Embryonic facial prominence (tissue), 1 donor: ENCODE data around the gene MUC5B.
A peak's percentile ranks its signal among the peaks of the same experiment; 100 is the strongest.

Experiments
- DNase-seq: peaks from one replicate; pipeline ENCODE4 v3.0.0-alpha.2; 2016; ENCODE audit errors: extremely low spot score

Gene MUC5B

DNA sequence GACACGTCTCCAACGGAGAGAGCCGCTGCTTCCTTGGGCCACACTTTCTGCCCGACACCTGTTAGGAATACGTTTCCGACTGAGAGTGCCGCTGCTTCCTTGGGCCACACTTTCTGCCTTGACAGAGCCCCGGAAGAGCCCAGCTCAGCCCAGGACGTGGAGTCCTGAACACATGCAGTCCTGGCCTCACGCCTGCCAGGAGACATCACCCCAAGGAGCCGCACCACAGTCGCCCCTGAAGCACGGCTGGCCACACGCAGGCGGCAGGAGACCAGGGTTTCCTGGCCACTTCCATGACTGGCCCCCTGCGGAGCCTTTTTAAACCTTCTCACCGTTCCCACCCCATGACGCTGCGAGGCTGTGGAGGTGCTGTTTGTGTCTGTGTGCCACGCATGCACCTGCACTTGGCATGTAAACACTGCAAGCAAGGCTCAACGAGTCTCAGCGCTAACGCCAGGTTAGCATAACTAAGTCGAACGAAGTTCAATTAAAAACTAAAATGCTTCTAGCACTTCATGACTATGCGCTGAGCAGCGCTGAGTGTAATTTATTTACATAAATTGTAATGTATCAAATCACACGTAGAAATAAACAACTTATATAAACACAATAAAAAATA lies 77.8 kb downstream of the MUC5B start:
- no peak for DNase-seq

DNA sequence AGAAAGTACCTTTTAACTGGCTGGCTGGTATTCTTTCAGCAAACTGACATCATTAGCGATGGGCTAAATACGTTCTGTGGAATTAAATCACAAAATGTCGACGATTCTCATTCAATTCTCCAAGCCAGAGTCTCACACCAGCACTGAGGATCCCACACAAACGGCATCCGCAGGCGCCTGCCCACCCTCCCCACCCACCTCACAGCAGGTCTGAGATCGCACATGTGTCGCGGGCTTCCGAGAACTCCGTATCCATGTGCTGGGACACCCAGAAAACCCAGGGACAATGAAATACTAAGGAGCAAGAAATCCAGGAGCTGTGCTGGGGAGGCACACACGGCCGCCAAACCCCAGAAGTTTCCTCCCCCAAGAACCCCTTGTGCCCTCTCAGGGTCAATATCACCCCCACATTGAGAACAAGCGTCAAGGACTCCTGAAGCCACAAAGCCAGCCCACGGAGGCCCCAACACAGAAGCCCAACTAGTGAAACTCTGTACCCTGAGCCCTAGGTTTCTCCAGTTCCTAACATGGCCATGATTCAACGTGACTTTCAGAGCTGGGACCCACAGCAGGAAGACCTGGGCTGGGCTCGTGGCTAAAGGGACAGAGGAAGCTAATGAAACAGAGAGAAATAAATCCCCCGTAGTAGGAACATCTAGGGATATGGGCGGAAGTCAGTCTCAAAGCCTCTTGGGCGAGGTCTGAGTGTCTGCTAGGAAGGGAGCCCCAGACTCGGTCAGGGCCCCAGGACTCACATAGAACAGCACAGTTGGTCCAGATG lies 78.5 kb downstream of the MUC5B start:
- no peak for DNase-seq

DNA sequence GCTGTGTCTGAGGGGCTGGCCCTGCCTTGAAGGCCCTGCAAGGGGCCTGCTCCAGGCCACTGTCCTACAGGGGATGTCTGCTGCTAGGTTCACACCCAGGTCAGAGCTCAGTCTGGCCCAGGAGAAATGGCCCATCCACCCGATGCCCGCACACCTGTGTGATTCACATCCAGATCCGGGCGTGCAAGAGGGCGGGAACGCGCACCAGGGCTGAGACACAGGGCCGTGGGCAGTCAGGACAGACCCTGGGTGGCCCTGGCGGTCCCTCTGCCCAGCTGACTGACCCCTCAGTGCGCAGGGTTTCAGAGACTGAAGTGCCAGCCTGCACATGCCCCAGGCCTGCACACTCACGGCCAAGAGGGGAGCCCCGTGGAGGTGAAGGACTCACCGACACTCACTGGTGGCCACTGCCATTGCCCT lies 79.2 kb downstream of the MUC5B start:
- no peak for DNase-seq

DNA sequence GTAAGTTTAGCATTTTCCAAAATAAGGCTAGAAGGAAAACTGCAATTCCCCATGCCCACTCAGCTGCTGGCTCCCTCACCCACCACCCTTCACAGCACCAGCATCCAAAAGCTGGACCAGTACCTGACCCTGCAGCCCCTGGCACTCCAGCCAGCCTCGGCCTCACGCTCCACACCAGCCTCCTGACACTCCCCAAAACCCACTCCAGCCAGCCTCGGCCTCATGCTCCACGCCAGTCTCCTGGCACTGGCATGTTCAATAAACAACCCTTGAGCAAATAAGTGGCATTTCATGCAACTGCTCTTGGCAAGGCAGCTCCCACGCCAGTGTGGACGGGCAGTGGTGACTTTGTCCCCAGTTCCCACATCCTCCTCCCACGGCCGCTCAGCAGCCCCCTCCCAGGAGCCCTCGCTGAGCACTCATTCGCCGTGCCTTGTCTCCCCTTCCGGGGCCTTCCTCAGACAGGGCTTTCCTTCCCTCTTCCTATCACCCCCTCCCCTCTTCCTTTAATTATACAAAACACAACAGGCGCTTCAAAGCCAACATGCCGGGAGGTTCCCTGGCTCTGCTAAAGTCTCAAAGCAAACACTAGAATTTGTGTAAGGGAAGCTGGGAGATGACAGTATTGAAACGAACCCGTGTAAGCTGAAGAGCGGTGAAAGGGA lies 79.7 kb downstream of the MUC5B start:
- no peak for DNase-seq

DNA sequence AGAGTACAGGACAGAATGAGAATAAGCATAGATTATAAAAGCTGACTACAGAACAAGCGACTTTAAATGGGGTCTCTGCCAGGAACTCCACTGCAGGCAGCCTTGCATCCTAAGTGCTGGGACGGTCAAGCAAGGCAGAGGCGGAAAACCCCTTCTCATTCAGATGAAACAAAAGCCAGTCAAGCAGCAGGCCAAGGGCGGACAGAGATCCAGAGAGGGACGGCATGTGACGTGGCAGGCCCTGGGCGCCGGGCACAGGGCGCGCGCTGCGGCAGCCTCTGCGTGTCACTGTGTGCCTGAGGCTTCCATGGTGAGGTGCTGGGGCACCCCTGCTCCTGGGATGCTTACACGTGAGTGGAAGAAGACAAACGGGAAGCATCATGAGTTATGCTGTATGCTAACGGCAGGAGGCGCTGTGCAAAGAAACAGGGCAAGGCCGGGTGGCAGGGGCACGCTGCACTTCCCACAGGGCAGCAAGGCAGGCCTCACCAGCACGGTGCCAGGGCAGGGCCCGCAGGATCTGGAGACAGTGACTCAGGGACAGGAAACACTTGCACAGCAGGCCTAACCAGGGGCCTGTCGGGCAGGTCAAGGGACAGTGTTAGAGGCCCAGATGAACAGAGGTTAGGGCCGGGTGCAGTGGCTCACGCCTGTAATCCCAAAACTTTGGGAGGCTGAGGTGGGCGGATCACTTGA lies 80.4 kb downstream of the MUC5B start:
- DNase-seq, result no peak

DNA sequence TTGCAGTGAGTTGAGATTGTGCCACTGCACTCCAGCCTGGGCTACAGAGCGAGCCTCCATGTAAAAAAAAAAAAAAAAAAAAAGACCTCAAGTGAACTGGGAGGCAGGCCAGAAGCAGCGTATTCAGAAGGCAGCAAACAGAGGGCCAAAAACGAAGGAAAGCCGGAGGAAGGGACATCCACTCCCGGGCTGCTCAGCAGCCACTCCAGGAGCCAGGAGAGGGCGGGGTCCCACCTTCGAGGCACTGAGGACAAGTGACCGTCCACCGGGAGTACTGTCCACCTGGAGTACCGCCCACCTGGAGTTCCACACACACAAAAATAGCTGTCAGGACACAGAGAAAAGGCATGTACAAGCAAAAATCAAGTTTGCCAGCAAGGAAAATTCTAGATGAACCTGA lies 81.1 kb downstream of the MUC5B start:
- no peak for DNase-seq

DNA sequence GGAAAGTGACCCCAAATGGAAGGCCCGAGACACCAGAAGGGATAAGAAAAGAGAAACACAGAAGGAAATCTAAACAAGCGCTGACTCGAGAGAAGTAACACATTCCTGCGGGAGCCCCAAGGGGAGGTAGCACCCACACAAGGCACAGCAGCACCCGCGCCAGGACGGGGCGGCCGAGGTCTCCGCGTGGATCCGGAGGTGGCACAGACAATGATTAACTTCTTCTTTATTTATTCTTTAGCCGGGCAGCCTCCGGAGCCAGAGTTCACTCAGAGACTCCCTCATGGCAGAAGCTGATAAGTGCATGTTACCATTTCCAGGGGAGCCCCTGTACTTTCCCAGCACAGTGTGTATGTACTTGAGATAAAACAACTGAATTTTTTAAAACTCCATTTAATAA lies 81.5 kb downstream of the MUC5B start:
- no peak for DNase-seq

DNA sequence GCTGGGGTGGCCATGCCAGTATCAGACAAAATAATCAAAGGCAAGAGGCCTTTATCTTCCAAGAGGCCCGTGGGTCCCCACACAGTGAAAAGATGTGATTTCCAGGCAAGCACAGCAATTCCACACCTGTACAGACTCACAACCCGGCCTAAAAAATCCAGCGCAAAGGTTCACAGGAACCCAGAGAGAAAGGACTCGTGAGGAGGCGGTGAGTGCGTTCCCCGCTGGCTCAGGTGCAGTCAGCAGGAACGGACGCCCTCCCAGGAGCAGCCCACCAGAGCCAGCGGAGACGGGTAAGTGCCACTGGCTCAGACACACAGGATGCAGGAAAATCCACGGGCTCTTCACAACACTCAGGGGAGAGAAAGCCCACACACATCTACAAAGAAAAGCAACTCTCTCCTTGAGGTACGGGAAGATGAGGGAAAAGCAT lies 82.2 kb downstream of the MUC5B start:
- DNase-seq, result no peak

DNA sequence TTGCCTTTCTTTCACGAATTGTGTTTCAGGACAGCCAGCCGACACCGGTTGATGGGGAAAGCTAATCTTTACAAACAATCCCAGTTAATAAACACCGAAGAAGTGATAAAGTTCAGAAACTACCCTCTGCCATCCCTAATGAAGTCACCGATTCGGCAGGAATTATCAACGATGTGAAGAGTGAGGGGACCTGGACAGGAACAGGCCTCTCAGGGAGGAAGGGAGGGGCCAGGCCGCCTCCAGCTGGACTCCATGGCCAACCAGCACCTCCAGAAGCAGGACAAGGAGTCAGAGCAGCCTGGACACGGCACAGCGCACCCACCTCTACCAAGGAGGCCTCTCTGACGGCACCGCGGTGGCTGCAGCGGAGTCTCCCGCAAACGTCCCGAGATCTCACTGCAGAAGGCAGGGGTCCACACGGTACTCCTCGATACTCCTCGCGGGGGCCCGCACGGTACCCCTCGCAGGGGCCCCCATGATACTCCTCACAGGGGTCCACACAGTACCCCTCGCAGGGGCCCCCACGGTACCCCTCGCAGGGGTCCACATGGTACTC lies 82.7 kb downstream of the MUC5B start:
- no peak for DNase-seq

DNA sequence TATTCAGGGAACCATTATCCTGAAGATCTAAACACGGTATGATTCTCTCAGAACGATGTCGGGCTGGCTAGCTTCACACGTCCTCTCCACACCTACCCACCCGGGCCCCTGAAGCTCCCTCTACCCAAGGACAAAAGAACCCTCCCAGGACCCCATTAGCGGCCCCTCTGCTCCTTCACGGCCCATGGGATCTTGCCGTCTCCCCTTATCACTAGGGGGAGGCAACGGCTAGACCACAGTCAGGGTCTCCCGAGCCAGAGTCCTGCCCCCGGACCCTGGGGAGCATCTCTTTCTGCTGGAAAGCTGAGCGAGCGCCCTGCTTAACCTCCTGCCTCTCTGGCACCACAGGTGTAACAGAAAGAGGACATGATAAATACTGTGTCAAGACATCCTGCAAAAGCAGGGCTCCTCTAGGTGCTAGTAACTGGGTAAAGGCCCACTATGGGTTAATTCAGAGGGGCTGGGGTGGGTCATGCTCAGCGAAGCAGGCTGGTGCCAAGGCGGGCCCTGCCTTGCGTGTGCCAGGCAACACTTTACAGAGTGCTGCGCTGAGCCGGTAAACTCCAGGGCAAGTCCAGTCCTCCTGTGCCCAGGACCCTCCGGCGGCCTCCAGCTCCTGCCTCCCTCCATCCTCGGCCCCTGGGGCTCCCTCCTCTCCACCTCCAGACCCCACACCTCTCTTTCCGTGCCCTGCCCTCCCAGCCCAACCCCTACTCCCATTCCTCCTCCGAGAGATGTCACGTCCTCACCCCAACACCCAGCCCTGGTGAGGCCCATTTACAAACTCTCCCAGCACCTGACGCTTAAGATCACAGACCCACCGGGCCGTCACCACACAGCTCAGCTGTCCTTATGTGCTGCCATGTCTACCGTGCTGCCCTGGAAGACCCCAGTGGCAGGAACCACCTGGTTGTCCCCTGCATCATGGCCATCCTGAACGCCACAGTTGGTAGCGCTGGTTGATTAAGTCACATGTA lies 83.6 kb downstream of the MUC5B start:
- DNase-seq, result no peak

DNA sequence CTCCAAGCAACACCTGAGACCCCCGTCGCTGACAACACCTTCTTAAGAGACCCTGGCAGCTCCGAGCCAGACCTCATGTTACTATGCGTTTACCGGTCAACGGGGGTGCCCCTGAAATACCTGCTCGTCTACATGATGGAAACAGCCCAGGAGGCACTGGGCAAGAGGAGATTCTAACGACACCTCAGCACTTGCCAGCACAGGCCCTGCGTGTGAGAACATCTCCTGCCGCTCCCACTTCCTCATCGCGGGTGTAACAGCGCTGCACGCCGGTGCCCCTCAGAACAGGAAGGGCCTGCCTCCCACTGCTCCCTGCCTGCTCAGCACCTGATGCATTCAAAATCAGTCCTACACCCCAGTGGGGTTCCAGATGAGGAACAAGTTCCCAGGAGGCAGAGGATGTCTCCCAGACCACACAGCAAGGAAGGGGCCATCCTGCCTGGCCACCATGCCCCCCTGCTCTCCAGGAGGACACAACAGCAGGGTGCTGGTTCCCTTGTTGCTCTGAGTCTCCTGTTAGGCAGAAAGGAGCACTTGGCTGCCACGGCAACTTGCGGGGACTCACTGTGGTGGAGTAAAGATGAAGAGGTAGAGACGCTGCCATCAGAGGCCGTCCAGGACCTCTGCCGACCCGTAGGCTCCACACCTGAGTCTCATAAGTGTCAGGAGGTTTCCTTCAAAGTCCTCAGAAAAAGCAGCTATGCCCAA lies 84.5 kb downstream of the MUC5B start:
- DNase-seq, result no peak

DNA sequence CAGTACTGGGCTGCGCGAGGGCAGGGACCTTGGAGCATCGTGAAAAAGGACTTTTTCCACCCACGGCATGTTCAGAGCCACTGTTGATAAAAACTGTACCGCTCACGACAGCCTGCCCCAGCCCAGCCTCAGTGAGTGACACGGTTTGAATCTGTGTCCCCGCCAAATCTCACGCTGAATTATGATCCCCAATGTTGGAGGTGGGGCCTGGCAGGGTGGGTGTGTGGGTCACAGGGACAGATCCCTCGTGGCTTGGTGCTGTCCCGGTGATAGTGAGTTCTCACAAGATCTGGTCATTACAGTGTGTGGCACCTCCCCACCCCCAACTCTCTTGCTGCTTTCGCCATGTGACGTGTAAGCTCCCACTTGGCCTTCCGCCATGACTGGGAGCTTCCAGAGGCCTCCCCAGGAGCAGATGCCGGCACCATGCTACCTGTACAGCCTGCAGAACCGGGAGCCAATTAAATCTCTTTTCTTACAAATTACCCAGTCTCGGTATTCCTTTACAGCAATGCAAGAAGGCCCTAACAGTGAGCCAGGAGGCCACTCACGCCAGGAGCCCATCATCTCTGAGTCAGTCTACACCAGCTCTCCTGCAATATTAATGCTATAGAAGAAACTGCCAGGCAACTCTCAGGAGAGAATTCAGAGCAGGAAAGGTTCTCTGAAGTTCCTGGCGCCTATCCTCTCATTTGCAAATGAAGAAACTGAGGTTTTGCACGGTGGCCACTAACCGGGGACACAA lies 85.3 kb downstream of the MUC5B start:
- DNase-seq, result no peak

DNA sequence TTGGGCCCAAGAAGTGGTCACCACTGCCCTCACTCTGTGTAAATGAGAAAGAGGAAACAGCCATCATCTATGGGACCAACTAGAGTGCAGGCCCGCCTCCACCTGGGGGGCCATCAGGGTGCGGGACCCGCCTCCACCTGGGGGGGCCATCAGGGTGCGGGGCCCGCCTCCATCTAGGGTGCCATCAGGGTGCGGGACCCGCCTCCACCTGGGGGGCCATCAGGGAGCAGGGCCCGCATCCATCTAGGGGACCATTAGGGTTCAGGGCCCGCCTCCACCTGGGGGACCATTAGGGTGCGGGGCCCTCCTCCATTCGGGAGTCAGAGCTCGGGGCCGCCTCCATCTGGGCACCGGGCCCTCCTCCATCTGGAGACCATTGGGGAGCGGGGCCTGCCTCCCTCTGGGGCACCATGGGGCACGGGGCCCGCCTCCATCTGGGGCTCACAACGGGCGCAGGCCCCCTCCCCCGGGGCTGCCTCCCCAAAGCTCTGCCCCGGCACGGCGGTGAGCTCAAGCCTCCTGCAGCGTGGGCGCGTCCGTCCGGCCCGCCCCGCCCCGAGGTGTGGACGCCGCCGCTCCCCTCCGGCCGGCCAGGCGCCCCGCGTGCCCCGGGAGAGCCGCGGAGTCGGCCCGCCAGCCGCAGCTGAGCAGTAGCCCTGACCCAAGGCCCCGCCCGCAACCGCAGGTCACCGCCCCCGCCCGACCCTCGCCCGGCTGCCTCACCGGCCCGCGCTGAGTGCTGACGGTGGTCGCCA lies 86.1 kb downstream of the MUC5B start:
- DNase-seq, result no peak

DNA sequence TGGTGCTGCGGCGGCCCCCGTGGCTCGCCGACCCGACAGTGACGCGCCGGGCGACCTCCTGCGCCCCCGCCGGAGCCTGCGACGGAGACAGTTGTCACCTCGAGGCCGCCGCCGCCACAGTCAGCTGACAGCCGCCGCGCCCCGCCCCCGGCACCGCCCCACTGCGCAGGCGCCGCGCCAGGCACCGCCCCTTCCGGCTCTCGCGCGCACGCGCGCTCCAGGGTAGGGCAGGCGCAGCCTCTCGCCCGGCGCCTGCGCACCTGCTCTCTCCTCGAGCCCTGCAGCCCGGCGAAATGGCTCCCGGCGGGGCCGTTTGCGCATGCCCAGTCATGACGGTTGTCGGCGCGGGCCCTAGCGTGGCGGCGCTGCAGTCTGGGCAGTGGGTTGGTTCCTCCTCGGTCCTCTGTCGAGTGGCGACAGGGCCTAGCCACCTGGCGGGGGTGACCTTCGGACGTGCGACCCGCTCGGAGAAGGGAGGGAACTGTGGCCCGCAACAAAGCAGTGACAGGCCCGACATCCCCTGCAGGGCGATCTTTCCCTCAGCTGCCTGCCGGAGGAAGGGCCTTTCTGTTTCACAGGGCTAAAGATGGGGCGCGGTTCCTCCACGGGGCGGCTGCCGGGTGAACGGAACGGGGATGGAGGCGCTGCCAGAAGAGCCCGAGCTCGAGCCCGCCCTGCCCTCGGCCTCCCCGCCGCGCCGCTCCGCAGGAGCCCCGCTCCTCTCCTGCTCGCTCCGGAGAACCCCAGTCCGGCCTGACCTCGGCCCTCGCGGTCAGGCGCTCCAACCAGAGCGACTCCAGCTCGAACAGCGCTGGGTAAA lies 86.8 kb downstream of the MUC5B start, which contains the start of gene TOLLIP:
TOLLIP (minus strand) TSS at position 135 of the 820 bp plus-strand sequence; CDS start at position 1, 134 bp downstream.
- DNase-seq, result peak; percentile 91

DNA sequence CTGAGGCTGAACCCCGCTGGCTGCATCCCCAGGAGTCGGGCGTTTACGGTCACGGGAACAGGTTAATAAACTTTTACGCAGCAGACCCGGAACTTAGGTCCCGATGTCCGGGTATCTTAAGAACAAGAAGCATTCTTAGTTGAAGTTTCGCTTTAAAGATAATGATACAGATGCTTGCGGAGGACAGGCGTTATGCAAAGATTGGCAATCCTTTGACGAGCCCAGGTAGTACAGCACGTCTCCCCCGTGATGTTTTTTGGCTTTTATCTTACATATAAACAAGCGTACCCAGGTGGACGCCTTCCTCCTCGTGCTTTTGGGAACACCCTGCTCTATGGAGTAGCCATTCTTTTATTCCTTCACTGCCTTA lies 87.4 kb downstream of the MUC5B start:
- DNase-seq, result no peak

DNA sequence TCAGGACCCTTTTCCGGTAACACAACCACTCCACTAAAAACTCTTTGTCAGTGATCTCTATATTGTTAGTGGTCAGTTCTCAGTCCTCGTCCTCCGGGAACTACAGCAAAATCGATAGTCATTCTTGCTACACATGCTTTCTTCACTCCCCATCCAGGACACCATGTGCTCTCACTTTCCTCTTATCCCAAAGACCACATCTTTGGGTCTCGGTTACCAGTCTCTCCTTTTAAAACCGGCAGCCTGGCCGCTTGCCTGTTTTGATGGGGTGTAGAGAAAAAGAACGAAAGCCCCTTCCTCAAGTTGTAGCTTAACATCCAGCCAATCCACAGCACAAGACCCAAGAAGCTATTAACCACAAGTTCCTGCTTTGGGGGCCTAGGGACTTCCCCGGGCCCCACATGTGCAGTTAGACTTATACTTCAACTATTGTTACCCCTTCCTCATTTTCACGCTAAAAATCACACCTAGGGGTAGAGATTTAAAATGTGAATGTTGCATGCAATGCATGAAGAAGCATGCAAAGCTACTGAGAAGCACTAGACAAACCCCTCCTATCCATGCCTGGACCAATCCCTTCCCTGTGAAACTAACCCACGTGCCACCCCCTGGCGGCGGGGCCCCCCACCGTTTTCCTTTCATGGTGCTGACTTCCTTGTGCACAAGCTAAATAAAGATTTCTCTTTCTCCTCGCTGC lies 88.1 kb downstream of the MUC5B start:
- no peak for DNase-seq
